Neural progenitor cell (in vitro differentiated cells): ENCODE data around the gene GRM8. TPM values are rescaled to one million over a fixed set of nuclear protein-coding genes. Genes with fewer than 3 reads are reported as not detected.

Experiments used
- DNase-seq: peaks from one replicate; pipeline ENCODE4 v3.0.0-alpha.2; 2016; ENCODE audit warnings: low spot score
- H2AFZ ChIP-seq: fragments of 200-600 bp; sonication (generic); replicated peaks from 2 replicates; pipeline ENCODE4 v1.6.1; 2016; ENCODE audit warnings: antibody characterized with exemption
- H3F3A ChIP-seq: fragments of 200-600 bp; sonication (generic); 2 replicates; pipeline ENCODE4 v1.6.1; 2016; ENCODE audit warnings: antibody characterized with exemption, low read depth
- H3K27ac ChIP-seq: fragments of 200-600 bp; sonication (generic); 2 replicates; pipeline ENCODE4 v1.5.1; 2016; ENCODE audit warnings: mild to moderate bottlenecking
- H3K27me3 ChIP-seq: fragments of 200-600 bp; sonication (generic); 2 replicates; pipeline ENCODE4 v1.6.1; 2016; ENCODE audit warnings: mild to moderate bottlenecking, moderate library complexity
- H3K36me3 ChIP-seq: fragments of 200-600 bp; sonication (generic); 2 replicates; pipeline ENCODE4 v1.5.1; 2016
- H3K4me1 ChIP-seq: fragments of 200-600 bp; sonication (generic); 2 replicates; pipeline ENCODE4 v1.6.1; 2016; ENCODE audit warnings: mixed run types
- H3K4me2 ChIP-seq: fragments of 200-600 bp; sonication (generic); 2 replicates; pipeline ENCODE4 v1.6.1; 2016
- H3K4me3 ChIP-seq: fragments of 200-600 bp; sonication (generic); 2 replicates; pipeline ENCODE4 v1.5.1; 2016
- H3K79me2 ChIP-seq: fragments of 200-600 bp; sonication (generic); 2 replicates; pipeline ENCODE4 v1.6.1; 2016; ENCODE audit warnings: low read depth
- H3K9ac ChIP-seq: fragments of 200-600 bp; sonication (generic); 2 replicates; pipeline ENCODE4 v1.6.1; 2016
- H3K9me3 ChIP-seq: fragments of 200-600 bp; sonication (generic); 2 replicates; pipeline ENCODE4 v1.5.1; 2016; ENCODE audit warnings: low read depth
- H4K20me1 ChIP-seq: fragments of 200-600 bp; sonication (generic); 2 replicates; pipeline ENCODE4 v1.6.1; 2016; ENCODE audit warnings: low read depth
- H3K27ac Mint-ChIP-seq: 3 replicates; pipeline ENCODE4 v1.8.0; 2021; ENCODE audit warnings: mixed read lengths
- H3K27me3 Mint-ChIP-seq: 2 replicates; pipeline ENCODE4 v1.8.0; 2022; ENCODE audit warnings: low read depth, mild to moderate bottlenecking, inconsistent platforms, moderate library complexity, mixed read lengths; ENCODE audit not compliant: insufficient read depth
- H3K36me3 Mint-ChIP-seq: 3 replicates; pipeline ENCODE4 v1.8.0; 2021; ENCODE audit warnings: mixed read lengths
- H3K4me1 Mint-ChIP-seq: 3 replicates; pipeline ENCODE4 v1.8.0; 2021; ENCODE audit warnings: mixed read lengths
- H3K4me3 Mint-ChIP-seq: 3 replicates; pipeline ENCODE4 v1.8.0; 2021; ENCODE audit warnings: mild to moderate bottlenecking, moderate library complexity, mixed read lengths
- H3K9me3 Mint-ChIP-seq: 3 replicates; pipeline ENCODE4 v1.8.0; 2020; ENCODE audit warnings: mixed read lengths
- CTCF ChIP-seq: fragments of 200-600 bp; sonication (generic); IDR thresholded peaks from 2 replicates; pipeline ENCODE4 v1.5.1; 2017; ENCODE audit warnings: antibody characterized with exemption, mild to moderate bottlenecking
- EZH2 ChIP-seq: fragments of 200-600 bp; sonication (generic); IDR thresholded peaks from 2 replicates; pipeline ENCODE4 v1.6.1; 2017; ENCODE audit warnings: antibody characterized with exemption, mild to moderate bottlenecking, moderate library complexity
- EZH2phosphoT487 ChIP-seq: fragments of 200-600 bp; sonication (generic); IDR thresholded peaks from 2 replicates; pipeline ENCODE4 v1.6.1; 2017; ENCODE audit warnings: antibody characterized with exemption
- total RNA-seq: library from RNA; depleted of rRNA; stranded (reverse); fragments of >200 nt; gene quantifications from 2 replicates; pipeline ENCODE4 v1.2.3, GENCODE V29; 2015; ENCODE audit warnings: low replicate concordance

GRM8 gene
- total RNA-seq, 1 donor from 2014 or later: 0.62 TPM

GRCh38 chr7:126529833-126530232 lies 722.9 kb downstream of the GRM8 start:
- Histone ChIP-seq H3K4me3 (no peak overlapping the region), H3K36me3 (no peaks in the 10 kb centered on the region), H3K4me1 (no peaks in the 10 kb centered on the region), H2AFZ (no peak overlapping the region), H3K9me3 (no peaks in the 10 kb centered on the region), H4K20me1 (no peaks in the 10 kb centered on the region), H3F3A (no peaks in the 10 kb centered on the region), H3K27me3 (no peaks in the 10 kb centered on the region), H3K79me2 (no peaks in the 10 kb centered on the region), H3K9ac (no peak overlapping the region), H3K27ac (no peak overlapping the region), H3K4me2 (no peak overlapping the region)
- H3K36me3 Mint-ChIP-seq: no peaks in the 10 kb centered on the region
- DNase-seq: no peak
- H3K27me3 Mint-ChIP-seq: peaks cover 4% of the 10 kb centered on the region
- H3K4me1 Mint-ChIP-seq: peaks cover 12% of the 10 kb centered on the region
- TF ChIP-seq CTCF: no peak
- no peak for TF ChIP-seq EZH2phosphoT487
- TF ChIP-seq EZH2: no peak
- H3K4me3 Mint-ChIP-seq: no peak overlapping the region
- no peak overlapping the region for H3K27ac Mint-ChIP-seq
- no peaks in the 10 kb centered on the region for H3K9me3 Mint-ChIP-seq

- Histone ChIP-seq H3K36me3 (no peaks in the 10 kb centered on the region), H3F3A (no peaks in the 10 kb centered on the region), H3K4me1 (no peaks in the 10 kb centered on the region), H3K4me2 (no peak overlapping the region), H2AFZ (no peak overlapping the region), H3K27me3 (no peaks in the 10 kb centered on the region), H4K20me1 (no peaks in the 10 kb centered on the region), H3K9ac (no peak overlapping the region), H3K27ac (no peak overlapping the region), H3K9me3 (no peaks in the 10 kb centered on the region), H3K79me2 (no peaks in the 10 kb centered on the region), H3K4me3 (no peak overlapping the region)
- Mint-ChIP-seq H3K36me3 (no peaks in the 10 kb centered on the region), H3K4me1 (peaks cover 12% of the 10 kb centered on the region), H3K9me3 (no peaks in the 10 kb centered on the region), H3K27ac (no peak overlapping the region), H3K4me3 (no peak overlapping the region), H3K27me3 (peaks cover 4% of the 10 kb centered on the region)
- TF ChIP-seq CTCF: no peak
- TF ChIP-seq EZH2: no peak
- TF ChIP-seq EZH2phosphoT487: no peak
- DNase-seq: no peak
Observed at GRCh38 chr7:126529254-126529653, 723.5 kb downstream of the GRM8 start.

DNA sequence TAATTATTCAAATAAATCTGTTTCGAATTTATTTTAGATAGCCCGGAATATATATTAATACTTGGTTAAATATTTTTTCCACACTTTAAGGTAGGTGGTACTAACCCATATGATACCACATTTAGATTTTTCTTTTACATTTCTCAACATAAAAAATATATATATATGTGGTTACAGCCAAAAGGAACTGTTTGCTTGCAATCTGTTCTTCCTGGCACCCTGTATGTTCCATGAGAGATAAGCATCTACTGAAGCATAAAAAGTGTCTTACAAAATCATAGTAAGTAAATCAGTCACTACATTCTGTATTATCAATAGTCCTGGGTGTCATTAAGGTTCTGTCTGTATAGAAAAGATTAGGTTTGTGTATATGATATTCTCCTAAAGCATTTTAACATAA lies 726.8 kb downstream of the GRM8 start:
- Mint-ChIP-seq H3K4me3 (no peak overlapping the region), H3K9me3 (no peaks in the 10 kb centered on the region), H3K4me1 (peaks cover 4% of the 10 kb centered on the region), H3K27ac (no peak overlapping the region), H3K27me3 (peaks cover 2% of the 10 kb centered on the region), H3K36me3 (no peaks in the 10 kb centered on the region)
- no peak for DNase-seq
- H3K79me2 ChIP-seq: no peaks in the 10 kb centered on the region
- no peaks in the 10 kb centered on the region for H3F3A ChIP-seq
- TF ChIP-seq EZH2 (no peak), CTCF (no peak), EZH2phosphoT487 (no peak)
- H3K9me3 ChIP-seq: no peaks in the 10 kb centered on the region
- no peak overlapping the region for H2AFZ ChIP-seq
- no peak overlapping the region for H3K27ac ChIP-seq
- no peak overlapping the region for H3K9ac ChIP-seq
- H3K36me3 ChIP-seq: no peaks in the 10 kb centered on the region
- no peaks in the 10 kb centered on the region for H3K27me3 ChIP-seq
- H4K20me1 ChIP-seq: no peaks in the 10 kb centered on the region
- H3K4me3 ChIP-seq: no peak overlapping the region
- no peaks in the 10 kb centered on the region for H3K4me1 ChIP-seq
- no peak overlapping the region for H3K4me2 ChIP-seq
